Measurements from ENCODE around the gene EXOC3L4.
"Not testable (repeated sequence)": the region's sequence is repeated elsewhere in the genome, so short reads cannot be mapped to it uniquely, and the experiment has no call there.

- TF ChIP-seq CTCF (IDR thresholded peaks at IDR 0.05; ENCODE audit: low read depth, low read length); EZH2phosphoT487 (IDR thresholded peaks at IDR 0.05; ENCODE audit: low read depth): not testable (repeated sequence)
Measured at GRCh38 chr14:103115086-103115679, 20.7 kb downstream of the EXOC3L4 start.

Data from OCI-LY3 (cell line).